GM19468 (cell line): Measurements from ENCODE around the gene TUBE1.
"Not testable (repeated sequence)": the region's sequence is repeated elsewhere in the genome, so short reads cannot be mapped to it uniquely, and the experiment has no call there.

Experiments used
- ATAC-seq: cut with Tn5 transposase; IDR thresholded peaks from one replicate; pipeline ENCODE4 v1.9.1; 2021; ENCODE audit warnings: mild to moderate bottlenecking, moderate library complexity, moderate number of reproducible peaks; ENCODE audit not compliant: unreplicated experiment; ENCODE audit errors: extremely low read depth

TUBE1 gene

DNA sequence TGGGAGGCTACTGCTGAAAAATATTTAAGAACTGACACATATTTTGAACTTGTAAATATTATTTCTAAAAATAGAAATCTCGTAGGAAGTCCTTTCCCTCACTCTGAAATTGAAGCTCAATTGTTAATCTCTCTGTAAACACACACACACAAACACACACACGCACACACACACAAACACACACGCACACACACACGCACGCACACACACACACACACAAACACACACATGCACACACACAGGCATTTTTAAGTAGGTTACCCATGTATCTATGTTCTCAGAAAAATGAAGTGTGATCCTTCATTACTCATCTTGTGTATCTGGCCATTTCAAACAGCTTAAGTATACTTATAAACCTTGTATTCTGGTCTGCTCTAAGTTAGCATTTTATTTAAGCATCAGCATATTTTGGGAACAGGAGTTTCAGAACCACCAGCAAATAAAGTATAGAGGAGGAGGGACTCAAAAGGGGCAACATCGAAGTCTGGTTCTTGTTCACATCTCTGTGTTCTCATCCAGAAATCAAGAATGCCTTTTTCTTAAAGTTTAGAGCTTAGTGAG lies 21.8 kb downstream of the TUBE1 start:
- no peak for ATAC-seq

DNA sequence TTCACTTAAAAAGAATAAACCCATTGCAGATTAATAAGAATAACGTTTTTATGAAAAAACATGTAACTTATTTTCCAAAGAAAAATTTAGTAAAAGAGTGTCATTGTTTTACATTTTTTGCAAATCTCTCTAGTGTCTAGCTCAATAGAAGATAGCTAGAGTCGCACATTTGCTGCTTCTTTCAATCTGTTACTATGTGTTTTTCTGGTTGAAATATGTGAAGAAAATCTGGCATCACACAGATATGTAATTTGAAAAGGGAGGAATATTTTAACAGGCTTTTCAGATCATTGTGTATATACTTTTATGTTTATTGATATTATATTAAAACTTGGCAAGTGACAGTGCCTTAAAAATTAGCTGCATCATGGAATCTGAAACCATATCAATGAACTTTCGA lies 24.3 kb downstream of the TUBE1 start:
- no peak for ATAC-seq

DNA sequence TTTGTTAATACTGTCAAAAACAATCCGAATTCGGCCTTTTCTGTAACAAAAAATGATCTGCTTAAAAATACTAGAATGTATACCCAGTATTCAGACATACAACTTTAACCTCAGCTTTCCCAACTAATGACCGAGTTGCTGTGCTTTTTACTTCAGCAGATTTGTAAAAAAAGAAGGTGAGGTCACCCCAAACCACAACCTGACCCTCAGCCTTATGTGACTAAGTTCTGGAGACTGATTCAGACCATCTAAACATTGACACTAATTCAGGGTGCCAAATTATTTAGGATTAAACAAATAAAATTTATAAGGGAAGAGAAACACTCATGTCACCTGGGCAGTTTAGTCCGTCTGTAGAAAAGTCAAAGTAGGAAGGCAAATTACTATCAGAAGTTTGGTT lies 25.7 kb downstream of the TUBE1 start:
- ATAC-seq: no peak

DNA sequence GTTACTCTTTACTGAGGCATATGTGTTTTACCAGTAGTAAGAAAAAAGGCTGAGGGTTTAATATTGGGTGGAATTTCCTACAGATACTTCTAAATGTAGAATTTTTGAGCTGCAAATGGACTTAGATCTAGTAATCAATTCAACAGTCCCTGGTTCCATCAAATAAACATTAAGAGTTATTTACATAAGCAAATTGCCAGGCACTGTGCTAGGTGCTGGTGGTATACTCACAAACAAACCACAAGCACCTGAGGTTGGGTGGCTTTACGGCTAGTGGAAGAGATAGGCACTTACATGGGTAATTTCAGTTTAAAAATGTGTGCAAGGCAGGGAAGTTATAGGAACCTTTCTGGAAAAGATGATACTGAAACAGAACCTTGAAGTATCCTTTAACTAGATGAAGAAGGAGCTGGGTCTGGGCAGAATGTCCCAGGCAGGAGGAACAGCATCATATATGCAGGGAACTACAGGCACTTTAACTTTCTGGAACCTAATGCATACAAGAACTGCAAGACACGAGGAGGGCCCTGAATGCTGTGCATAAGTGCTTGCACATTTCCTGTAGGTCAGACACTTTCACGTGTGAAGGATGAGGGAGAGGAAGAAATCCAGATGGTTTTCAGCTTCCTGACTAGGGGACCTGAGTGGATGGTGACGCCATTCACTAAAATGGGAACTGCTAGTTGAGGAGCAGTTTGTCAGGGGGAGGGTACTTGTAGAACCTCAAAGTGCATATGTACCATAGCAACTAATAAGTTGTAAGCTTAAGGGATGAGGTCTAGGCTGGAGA lies 28.8 kb downstream of the TUBE1 start:
- no peak for ATAC-seq

DNA sequence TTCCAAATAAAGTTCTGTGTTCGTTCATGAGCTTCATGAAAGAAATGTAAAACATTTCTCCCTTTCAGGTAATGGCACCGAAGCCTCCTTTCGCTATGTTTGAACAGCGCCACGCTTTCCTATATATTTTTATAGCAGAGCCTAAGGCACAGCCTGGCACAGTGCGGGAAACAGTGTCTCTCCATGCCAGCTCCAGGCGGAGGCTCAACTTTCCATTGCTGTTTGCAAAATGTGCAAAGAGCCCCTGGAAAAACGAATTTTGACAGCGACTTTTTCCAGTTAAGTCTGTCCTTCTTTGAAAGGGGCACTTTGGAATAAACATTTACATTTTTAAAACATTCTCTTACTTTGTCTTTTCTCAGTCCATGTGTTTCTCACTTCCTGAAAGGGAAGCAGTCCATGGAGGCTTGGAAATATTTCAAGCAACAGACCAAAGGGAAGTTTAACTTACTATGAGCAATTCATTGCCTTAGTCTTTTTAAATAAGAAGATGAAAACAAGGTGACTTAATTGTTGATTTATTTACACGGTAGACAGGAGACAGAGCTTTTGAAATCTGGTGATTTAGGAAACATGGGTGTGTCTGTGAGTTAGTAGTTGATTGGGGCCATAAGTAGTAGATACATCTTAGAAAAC lies 32.6 kb downstream of the TUBE1 start:
- no peak for ATAC-seq

DNA sequence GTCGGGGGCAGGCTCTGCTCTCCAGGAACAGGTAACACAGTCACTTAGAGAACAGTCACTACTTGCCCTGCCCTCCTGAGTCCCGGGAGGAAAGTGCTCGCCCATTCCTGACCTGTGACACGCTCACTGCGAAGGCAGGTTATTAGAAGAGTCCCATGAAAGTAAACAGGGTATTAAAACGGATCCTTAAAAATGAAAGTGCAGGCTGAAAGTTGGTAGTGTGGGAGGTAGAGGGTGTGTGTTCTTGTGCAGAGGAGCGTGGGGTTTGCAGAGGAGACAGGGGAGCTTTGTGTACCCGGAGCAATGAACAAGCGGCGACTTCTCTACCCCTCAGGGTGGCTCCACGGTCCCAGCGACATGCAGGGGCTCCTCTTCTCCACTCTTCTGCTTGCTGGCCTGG lies 33.3 kb downstream of the TUBE1 start, which contains the start of gene CCN6:
CCN6 (plus strand) TSS at position 104 of the 400 bp plus-strand sequence; CDS start at position 358, 254 bp downstream.
- no peak for ATAC-seq

DNA sequence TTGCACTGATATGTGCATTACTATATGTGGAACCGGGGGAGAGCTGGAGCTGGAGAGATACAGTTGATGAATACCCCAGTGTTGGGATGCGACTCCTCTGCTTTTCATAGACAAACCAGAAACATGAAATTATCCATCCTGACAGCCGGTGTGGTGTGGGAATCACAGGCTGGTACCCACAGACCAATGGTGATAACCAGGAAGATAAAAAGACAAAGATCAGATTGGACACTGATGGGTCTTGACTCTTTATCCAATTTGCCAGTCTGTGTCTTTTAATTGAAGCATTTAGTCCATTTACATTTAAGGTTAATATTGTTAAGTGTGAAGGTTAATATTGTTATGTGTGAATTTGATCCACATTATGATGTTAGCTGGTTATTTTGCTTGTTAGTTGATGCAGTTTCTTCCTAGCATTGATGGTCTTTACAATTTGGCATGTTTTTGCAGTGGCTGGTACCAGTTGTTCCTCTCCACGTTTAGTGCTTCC lies 36.0 kb downstream of the TUBE1 start:
- not testable (repeated sequence) for ATAC-seq

DNA sequence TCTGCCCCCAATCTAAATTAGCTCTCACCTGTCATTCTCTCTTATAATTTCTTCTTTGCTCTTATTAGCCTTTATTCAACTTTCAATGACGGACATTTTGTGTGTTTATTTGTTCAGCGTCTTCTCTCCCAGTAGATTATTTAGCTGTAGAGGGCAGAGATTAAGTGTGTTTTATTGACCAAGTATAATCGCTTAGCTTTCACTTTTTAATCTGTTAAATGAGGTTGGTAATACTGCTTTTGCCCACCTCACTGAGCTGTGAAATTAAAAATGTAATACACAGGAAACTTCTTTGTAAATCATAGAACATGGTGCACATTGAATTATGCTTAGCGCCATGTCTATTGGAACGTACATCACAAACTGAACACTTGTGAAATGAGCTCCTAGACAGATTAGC lies 36.9 kb downstream of the TUBE1 start:
- no peak for ATAC-seq

DNA sequence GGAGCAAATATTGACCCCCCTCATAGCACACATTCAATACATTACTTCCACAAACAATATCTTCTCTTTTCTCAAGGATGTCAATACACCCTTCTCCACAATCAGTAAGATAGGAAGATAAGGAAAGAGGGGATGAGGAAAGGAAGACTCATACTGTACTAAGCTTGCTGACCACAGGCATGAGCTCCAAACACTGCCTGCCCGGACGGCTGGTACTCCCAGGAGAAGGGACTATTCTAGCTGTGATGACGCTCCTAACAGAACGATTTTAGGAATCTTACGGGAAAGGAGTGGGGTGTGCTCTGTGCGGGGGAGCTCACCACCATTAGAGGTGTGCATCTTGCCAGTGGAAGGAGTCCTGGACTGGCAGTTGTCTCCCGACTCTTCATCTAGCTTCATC lies 37.3 kb downstream of the TUBE1 start:
- no peak for ATAC-seq

DNA sequence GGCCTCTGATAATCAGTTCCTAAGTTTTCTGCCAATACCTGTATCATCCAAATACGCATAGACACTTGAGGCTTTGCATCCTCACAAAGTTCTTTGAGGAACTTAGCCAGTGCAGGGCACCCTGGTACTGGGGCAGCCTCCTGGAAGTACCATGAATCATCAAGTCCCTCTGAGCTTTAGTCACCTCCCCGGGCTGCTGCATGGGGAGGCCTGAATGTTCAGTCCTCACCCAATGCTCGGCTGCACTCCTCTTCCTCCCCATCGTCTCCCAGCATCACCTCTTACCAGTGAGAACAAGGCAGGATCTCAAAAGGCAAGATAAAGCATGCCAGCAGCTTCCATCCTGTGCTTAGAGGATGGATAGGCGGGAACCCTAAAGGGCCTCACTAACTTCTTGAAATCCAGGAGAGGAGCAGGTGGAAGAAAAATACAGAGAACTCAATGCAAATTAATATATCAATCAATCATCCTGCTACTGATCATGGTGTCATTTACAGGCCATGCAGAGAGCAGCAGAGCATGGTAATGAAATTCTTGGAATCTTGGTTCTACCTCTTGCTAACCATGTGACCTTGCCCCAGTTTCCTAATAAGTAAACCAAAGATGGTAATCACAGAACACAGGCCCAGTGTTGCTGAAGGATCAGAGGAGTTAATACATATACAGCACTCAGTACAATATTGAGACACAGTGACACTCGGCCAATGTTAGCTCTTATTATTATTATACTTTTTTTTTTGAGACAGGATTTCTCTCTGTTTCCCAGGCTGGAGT lies 38.1 kb downstream of the TUBE1 start:
- no peak for ATAC-seq

DNA sequence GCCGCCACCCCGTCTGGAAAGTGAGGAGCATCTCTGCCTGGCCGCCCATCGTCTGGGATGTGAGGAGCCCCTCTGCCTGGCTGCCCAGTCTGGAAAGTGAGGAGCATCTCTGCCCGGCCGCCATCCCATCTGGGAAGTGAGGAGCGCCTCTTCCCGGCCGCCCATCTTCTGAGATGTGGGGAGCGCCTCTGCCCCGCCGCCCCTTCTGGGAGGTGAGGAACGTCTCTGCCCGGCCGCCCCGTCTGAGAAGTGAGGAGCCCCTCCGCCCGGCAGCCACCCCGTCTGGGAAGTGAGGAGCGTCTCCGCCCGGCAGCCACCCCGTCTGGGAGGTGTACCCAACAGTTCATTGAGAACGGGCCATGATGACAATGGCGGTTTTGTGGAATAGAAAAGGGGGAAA lies 39.8 kb downstream of the TUBE1 start:
- not testable (repeated sequence) for ATAC-seq

DNA sequence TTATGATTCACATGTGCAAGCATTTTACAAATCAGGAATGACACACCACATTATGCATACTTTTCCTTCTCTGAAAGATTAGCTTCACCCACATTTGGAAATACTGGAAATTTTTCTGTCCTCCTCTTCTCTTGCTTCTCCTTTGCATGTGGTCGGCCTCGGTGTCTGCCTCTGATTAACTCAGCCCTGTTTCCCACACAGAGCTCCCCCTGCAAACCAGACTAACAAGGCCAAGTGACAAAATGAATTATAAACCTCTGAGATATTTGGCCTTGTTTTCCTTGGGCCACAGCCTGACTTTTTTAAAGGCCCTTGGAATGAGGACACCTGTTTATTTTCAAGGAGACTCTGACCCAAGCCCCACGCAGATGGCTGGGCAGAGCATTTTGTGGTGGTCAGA lies 42.4 kb downstream of the TUBE1 start:
- ATAC-seq: no peak

DNA sequence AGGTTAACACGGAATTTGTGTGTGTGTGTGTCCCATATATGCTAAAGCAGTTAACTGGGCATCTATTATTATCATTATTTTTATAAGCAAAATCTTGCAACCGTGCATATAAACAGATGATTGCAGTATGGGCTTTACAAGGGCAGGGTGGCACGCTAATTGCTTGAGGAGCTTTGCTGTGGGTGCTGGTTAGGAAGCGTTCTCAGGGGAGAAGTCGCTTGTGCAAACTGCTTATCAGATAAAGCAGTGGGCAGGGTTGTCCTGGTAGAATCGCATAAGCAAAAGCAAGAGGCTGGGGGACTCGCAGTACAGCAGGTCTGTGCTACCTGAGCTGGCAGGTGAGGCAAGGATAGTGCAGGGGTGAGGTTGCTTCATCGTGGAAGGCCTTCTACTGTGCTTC lies 43.1 kb downstream of the TUBE1 start:
- ATAC-seq: no peak

DNA sequence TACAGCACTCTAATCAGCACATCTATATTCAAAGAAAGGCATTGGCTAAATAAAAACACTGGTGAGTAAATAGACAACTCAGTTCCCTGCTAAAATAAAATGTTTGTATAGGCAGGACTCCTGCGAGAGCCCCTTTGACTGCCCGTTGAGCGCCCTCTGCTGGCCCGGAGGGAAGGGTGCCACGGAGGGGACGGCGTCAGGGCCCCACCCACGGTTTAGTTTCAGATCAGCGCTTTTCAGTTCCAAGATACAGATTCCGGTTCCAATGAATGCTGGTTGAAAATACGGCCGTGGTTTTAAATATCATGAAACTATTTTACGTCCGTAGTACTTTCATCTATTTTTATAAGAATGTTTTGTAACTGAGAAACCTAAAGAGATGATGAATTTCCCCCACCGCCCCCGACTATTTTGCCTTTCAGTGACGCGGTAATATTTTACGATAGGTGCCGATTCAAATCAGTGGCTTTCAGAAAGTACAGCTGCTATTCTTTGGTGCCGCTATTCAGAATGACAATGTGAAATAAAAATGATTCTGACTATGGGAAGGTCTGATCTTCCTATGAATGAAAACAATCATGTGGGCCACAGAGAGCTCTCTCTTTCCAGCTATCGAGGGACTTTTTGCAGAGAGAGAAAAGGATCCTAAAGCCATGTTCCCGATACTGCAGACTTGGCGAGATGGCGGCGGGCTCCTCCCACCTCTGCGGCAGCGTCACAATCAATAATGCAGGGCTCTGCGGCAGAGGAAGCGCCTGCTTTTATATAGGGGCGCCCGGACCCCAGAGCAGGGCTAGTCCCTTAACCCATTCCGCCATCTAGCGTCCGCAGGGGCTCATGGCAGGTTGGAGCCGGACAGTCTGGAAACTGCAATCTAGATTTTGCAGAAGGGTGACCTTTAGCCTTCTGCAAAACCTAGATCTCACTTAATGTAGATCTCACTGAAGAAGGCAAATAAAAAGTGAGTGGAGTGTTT lies 44.0 kb downstream of the TUBE1 start:
- peak; percentile 77 for ATAC-seq

DNA sequence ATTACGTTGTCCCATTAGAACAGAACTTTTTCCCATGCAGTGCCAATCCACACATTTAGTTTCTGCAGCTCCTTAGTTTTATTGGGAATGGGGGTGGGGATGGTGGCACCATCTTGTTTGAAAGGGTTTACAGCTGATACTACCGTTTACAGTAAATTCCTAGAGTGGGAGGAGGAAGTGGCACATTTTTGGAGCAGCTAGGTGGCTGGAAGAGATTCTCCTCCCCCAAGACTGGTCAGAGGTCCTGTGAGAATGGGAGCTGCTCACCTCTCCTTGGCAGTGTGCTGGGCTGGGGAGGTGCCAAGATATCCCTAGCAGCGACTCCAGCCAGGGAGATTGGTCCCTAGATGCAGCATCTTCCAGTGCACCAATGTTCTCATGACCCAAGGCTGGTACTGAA lies 45.7 kb downstream of the TUBE1 start:
- ATAC-seq: no peak

DNA sequence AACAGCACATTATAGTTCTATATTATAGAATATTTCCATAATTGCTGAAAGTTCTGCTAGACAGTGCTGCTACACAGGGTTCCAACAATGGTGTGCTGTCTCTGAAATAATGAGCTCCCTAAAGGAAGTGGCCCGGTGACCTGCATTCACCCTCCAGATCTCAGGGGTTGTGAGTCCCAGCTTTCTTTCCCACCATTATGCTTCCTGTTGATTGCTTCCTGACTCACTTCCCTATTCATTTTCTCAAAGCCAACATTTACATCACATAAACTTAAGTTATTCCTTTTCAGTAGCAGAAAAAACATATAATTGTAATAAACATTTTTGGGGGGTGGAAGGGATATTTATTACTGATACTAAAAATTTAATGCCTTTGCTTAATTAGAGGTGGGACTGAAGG lies 46.3 kb downstream of the TUBE1 start:
- ATAC-seq: no peak

DNA sequence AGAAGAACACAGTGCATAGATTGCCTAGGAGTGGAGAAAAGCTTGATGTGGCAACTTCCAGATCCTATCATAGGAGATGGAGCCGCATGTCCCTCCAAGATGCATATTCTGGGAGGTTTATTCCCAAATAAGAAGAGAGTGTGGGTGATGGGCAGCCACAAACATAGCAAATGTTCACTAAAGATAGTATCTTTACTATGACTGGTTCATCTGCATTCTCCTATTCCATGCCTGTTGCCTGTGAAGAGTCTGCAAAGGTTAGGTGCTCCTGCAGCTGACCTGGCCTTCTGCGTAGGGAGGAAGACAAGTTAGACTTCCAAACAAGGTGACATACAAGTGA lies 47.9 kb downstream of the TUBE1 start:
- ATAC-seq: no peak

DNA sequence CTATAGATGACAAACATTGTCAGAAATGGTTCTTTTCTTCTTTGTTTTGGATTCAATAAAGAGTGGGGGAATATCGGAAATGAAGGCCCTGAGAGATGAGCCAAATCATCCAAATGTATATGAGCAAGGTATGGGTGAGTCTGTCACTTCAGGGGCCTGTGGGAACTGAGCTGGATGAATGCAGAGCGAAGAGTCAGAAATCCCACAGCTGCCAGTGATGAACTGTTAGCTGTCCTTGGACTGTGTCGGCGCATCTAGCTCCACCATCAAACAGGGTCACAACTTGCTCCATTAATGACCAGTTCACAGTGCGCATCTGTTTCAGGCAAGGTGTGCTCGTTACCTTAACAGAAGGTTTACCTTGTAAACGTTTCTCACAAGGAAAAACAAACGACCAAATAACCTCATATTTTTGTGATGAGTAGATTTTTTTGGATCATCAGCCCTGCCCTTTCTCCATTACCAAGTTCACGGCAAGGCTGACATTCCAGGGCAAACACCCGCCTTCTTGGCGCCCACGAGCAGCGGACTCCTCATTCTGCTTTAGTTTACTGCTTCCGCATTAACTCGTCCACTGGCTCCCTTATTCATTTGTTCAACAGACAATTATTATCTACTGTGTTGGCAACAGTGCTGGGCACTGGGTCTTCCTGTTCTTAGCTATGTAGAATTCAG lies 48.4 kb downstream of the TUBE1 start:
- ATAC-seq: no peak

DNA sequence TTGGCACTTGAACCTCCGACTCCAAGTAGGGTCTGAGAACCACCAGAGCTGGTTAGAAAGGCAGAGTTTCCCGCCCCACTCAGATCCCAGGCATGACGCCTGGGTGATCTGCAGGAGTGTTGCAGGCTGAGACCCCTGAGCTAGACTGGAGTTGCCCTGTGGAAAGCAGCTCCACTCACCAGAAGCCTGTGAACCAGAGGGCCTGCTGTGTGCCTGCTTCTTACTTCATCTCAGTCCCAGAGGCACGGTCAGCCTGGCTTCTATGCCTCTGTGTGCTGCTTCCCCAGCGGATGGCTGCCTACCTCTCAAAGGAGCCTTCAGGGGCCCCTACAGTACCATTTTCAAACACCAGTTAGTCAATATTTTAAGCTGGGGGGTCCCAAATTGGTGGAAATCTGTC lies 49.0 kb downstream of the TUBE1 start:
- no peak for ATAC-seq
